LNCAP (cell line): ENCODE measurements around the gene PPP2R2D.

Experiments
- TF ChIP-seq, protein P1 (sequence below): fragments of 450-650 bp; IDR thresholded peaks from 2 replicates; pipeline ENCODE4 v1.5.1; 2017; ENCODE audit warnings: mild to moderate bottlenecking

The PPP2R2D gene

DNA sequence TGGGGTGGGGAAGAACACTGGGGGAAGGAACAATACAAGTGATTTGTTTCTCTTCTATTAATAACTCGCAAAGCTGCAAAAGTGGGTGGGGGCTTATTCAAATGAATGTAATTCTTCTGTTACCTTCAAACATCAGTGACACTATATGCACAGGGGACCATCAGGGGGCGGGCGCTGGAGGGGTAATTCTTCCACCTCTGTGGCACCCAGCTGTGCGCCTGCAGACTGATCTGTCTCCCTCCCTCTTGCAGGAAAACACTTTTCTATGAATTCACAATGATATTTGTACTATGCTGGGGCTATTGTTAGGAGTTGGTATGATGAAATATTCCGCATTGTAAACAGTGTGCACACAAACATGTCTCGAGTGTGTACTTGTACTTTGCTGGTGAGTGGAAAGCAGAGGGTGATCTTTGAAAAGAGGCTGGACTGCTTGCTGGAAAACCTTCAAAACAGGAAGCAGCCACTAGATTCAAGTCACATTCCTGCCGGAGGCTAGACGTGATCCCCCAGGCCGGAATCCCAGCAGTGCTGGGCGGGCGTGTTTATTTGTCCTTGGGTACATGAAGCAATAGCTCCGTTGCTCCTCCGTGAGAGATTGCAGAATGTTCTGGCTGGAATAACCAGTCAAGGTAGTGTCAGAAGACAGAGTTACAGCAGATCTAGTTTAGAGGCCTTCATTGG lies 96.7 kb downstream of the PPP2R2D start:
- TF ChIP-seq, protein P1, sequence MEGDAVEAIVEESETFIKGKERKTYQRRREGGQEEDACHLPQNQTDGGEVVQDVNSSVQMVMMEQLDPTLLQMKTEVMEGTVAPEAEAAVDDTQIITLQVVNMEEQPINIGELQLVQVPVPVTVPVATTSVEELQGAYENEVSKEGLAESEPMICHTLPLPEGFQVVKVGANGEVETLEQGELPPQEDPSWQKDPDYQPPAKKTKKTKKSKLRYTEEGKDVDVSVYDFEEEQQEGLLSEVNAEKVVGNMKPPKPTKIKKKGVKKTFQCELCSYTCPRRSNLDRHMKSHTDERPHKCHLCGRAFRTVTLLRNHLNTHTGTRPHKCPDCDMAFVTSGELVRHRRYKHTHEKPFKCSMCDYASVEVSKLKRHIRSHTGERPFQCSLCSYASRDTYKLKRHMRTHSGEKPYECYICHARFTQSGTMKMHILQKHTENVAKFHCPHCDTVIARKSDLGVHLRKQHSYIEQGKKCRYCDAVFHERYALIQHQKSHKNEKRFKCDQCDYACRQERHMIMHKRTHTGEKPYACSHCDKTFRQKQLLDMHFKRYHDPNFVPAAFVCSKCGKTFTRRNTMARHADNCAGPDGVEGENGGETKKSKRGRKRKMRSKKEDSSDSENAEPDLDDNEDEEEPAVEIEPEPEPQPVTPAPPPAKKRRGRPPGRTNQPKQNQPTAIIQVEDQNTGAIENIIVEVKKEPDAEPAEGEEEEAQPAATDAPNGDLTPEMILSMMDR: no peak

DNA sequence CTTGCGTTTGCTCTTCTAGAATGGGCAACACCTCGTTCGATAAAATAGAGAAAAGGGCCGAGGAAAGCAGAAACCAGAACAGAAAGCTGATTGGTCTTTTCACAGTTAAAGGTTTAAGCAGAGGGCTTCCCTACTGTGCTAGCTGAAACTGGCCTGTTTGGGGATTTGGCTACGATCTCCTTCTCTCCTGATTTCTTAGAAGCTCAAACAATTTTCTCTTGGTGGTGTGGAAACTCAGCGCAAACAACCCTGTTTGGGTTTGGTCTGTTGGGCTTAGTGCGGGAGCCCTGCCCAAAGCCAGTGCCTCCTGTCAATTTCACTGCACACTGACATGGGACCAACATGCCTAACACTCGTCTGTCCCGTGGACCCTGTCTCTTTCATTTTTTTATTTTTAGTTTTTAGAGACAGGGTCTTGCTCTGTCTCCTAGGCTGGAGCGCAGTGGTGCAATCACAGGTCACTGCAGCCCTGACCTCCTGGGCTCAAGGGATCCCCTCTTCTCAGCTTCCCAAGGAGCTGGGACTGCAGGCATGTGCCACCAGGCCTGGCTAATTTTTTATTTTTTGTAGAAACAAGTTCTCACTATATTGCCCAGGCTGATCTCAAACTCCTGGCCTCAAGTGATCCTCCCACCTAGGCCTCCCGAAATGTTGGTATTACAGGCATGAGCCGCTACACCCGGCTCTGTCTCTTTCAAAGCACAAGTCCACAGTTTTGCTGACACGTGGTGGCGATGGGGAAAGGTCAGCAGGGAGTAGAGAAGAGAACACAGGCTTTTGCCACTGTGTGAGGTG lies 97.4 kb downstream of the PPP2R2D start:
- TF ChIP-seq, protein P1: no peak

DNA sequence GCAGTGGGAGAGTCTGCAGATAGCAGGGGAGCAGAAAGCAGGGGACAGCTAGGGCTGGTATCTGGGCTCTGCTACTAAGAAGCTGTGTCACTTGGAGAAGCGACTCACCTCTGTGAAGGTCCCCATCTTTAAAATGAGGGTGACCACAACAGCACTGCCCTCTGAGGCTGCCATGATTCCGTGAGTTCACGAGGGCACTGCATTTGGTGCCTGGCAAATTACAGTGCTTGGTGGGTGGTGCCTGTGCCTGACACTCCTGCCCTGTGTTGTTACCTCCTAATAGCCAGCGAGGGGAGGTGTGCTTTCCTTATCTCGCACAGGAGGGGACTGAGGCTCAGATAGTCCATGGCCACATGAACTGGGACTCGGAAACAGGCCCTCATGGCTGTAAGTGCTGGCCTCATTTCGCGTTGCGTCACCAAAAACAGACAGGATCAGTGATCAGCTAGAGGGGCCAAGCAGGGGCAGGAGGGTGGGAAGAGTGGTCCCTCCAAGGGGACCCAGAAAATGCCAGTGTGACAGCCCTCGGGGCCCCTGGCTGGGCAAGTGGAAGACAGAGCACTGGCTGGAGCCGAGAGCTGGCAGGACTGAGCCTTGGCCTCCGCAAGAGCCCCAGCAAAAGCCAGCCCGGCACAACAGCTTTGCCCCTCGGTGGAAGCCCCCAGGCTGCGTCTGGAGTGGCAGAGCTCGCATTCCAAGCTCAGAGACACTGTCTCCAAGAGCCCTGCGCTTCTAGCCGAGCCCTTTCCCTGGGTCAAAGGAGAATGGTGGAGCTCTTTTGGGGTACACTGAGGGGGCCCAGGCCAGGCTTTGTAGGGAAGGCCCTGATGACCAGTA lies 98.3 kb downstream of the PPP2R2D start:
- TF ChIP-seq, protein P1: no peak

DNA sequence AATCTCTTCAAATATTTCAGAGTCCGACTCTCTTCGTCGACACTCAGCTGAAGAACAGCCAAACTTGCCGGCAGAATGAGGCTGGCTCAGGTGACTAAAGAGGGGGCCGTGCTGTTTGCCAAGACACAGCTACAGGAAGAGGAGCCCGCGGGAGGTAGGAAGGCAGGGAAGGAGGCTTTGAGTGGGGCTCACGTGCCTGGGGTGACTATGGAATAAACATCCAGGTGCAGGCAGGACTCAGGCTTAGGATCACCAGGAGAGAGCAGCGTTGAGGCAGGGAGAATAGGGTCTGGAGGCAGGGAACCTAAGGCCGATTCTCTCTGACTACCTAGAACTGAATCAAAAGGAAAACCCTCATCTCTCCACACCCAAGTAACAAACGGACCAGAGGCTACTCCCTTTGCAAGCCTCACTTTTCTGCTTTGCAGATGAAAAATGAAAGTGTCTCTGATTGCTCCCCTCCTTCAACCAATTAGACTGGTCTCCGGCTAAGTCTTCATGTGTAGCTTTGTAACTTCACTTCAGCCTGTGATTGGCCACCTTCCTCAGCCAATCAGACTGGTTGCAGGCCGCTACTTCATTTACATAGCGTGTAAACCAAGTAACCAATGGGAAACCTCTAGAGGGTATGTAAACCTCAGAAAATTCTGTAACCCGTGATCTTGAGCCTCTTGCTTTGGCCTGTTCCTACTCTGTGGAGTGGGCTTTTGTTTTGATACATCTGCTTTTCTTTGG lies 100.6 kb downstream of the PPP2R2D start:
- TF ChIP-seq, protein P1: peak; percentile 38; the same call in 1 of the 2 replicates

DNA sequence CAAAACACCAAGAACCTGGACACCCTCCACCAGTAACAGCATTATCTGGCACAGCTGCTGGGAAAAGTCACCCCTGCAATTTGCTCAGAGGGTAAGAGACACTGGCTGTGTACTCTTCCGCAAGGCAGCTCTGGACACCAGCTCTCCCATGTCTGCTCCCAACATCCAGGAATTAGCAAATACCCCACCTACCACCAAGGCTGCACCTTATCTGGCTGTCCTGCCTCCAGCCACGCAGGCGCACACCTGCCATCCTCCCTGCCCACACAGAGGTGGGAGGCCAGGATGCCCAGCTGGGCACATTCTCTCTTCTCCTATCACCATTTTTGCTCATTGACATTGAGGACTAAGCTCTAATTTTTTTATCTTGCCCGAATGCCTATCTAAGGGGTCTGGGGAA lies 101.2 kb downstream of the PPP2R2D start:
- TF ChIP-seq, protein P1: no peak

DNA sequence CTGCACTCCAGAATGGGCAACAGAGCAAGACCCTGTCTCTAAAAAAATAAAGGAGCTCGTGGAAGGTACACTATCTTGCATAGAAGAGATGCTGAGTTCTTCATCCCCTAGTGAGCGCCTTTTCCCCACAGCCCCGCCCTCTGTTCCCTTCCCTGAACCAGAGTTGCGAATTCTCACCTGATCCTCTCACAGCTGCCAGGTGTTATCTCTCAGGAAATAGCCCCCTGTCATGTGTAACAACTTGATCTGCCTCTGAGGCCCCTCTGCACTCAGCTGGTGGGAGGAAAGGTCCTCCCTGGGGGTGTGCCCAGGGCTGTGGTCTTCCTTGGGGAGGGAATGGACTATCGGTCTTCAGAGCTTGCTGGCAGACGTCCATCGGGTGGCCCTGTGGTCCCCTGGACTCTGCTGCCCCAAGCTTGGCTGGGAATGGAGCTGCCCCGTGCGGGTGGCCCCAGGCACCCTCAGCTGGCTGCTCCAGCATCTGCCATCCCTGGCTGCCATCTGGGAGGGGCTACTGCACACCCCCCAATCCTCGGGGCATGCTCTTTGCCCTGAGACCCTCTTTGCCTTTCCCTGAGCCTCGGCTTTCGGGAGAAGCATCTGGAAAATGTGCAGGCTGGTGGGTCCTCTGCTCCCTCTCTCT lies 102.6 kb downstream of the PPP2R2D start:
- TF ChIP-seq, protein P1: no peak
